A673 (cell line): ENCODE results near the gene FGD6.

Experiments
- EZH2 ChIP-seq: fragments of 200-600 bp; sonication (generic); IDR thresholded peaks from 2 replicates; pipeline ENCODE4 v1.6.1; 2017; ENCODE audit warnings: borderline replicate concordance, low read depth, mild to moderate bottlenecking, mixed read lengths, antibody characterized with exemption, low read length; ENCODE audit not compliant: poor library complexity, severe bottlenecking
- TF ChIP-seq, protein P1 (sequence below): fragments of 300-800, 200-600 bp; sonication (generic); conservative IDR thresholded peaks from 2 replicates; pipeline ENCODE4 v1.5.1; 2017; ENCODE audit warnings: low read depth, mild to moderate bottlenecking, antibody characterized with exemption, low read length, moderate library complexity, mixed read lengths

DNA sequence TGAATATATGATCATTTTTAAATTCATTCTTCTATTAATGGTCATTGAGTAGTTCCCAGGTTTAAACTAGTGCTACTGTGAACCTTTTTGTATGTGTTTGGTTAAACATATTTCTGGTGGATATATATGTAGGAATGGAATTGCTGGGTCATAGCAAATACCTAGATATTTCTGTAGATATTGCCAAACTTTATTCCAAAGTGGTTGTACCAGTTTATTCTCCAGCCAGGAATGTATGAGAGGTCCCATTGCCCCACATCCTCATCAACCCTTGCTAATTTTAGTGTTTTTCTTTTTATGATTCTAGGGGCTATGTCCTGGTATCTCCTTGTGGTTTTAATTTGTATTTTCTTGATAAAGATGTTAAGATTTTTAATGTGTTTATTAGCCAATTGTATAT is 3.5 kb upstream of the FGD6 start:
- TF ChIP-seq, protein P1, sequence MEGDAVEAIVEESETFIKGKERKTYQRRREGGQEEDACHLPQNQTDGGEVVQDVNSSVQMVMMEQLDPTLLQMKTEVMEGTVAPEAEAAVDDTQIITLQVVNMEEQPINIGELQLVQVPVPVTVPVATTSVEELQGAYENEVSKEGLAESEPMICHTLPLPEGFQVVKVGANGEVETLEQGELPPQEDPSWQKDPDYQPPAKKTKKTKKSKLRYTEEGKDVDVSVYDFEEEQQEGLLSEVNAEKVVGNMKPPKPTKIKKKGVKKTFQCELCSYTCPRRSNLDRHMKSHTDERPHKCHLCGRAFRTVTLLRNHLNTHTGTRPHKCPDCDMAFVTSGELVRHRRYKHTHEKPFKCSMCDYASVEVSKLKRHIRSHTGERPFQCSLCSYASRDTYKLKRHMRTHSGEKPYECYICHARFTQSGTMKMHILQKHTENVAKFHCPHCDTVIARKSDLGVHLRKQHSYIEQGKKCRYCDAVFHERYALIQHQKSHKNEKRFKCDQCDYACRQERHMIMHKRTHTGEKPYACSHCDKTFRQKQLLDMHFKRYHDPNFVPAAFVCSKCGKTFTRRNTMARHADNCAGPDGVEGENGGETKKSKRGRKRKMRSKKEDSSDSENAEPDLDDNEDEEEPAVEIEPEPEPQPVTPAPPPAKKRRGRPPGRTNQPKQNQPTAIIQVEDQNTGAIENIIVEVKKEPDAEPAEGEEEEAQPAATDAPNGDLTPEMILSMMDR = no peak
- no peak for TF ChIP-seq EZH2
